Lower leg skin (tissue), 4 donors: Measurements from ENCODE around the gene HNMT. TPM values are rescaled to one million over a fixed set of nuclear protein-coding genes. Genes with fewer than 3 reads are reported as not detected.

Experiments used
- DNase-seq, 2 donors: peaks; one replicate each; pipeline ENCODE4 v3.0.0-alpha.2; 2019; ENCODE audit warnings: low spot score in 2 of 2
- H3K4me3 ChIP-seq: fragments of 200-600 bp; sonication (generic); 2 replicates; pipeline ENCODE4 v1.5.1; 2017; ENCODE audit warnings: mild to moderate bottlenecking, low read depth; ENCODE audit not compliant: poor library complexity, severe bottlenecking
- POLR2A ChIP-seq, 2 donors: fragments of 450-650 bp; IDR thresholded peaks; one replicate each; pipeline ENCODE4 v1.6.1; 2016 to 2017; ENCODE audit warnings: antibody characterized with exemption in 2 of 2, mild to moderate bottlenecking in 1 of 2, moderate library complexity in 1 of 2
- WGBS, 2 donors: methylation state at CpG; one replicate each; pipeline ENCODE4 v1.1.5; 2018; 5-methylcytosine and 5-hydroxymethylcytosine counted together
- intact Hi-C: fragments of 100-400 bp; cut with DNase I; formaldehyde crosslinking; loops from one replicate; pipeline ENCODE4 v1.15.0; 2023; ENCODE audit warnings: low total_unique reads
- total RNA-seq, 4 donors: library from RNA; depleted of rRNA; stranded (reverse); fragments of >200 nt; gene quantifications; one replicate each; pipeline ENCODE4 v1.1.0, GENCODE V29; 2016
- TF ChIP-seq, protein P1 (sequence below), 3 donors: fragments of 450-650 bp; IDR thresholded peaks; one replicate each; pipeline ENCODE4 v1.5.1; 2016; ENCODE audit warnings: antibody characterized with exemption in 3 of 3, mild to moderate bottlenecking in 3 of 3, moderate library complexity in 2 of 3

HNMT gene
- total RNA-seq, 4 donors from 2014 or later: 21.3 to 33.1 (median 28.8) TPM

GRCh38 chr2:137947032-137947727 lies 17.1 kb upstream of the HNMT start:
- no peak overlapping the region for H3K4me3 ChIP-seq
- DNase-seq: no peak
- WGBS, 2 donors: 78 to 79% methylated on average over 3 of the region's 3 CpGs
- intact Hi-C loops: loop anchor here (10.0 kb wide), 1 partner anchor 138 kb away; no protein-coding TSS in a partner anchor
- no peak for TF ChIP-seq POLR2A (IDR thresholded peaks at IDR 0.05)
- TF ChIP-seq, protein P1, sequence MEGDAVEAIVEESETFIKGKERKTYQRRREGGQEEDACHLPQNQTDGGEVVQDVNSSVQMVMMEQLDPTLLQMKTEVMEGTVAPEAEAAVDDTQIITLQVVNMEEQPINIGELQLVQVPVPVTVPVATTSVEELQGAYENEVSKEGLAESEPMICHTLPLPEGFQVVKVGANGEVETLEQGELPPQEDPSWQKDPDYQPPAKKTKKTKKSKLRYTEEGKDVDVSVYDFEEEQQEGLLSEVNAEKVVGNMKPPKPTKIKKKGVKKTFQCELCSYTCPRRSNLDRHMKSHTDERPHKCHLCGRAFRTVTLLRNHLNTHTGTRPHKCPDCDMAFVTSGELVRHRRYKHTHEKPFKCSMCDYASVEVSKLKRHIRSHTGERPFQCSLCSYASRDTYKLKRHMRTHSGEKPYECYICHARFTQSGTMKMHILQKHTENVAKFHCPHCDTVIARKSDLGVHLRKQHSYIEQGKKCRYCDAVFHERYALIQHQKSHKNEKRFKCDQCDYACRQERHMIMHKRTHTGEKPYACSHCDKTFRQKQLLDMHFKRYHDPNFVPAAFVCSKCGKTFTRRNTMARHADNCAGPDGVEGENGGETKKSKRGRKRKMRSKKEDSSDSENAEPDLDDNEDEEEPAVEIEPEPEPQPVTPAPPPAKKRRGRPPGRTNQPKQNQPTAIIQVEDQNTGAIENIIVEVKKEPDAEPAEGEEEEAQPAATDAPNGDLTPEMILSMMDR (IDR thresholded peaks at IDR 0.05): no peak

GRCh38 chr2:137947728-137948336 lies 16.4 kb upstream of the HNMT start:
- DNase-seq: peak; percentile 64 to 88
- H3K4me3 ChIP-seq: no peak overlapping the region
- intact Hi-C loops: loop anchor here (10.0 kb wide), 1 partner anchor 137 kb away; no protein-coding TSS in a partner anchor
- TF ChIP-seq POLR2A (IDR thresholded peaks at IDR 0.05): no peak
- 29 to 34% methylated on average over 4 of the region's 4 CpGs for WGBS, 2 donors

GRCh38 chr2:137948894-137949293 lies 15.4 kb upstream of the HNMT start:
- intact Hi-C loops: loop anchor here (10.0 kb wide), 1 partner anchor 136 kb away; no protein-coding TSS in a partner anchor

DNA sequence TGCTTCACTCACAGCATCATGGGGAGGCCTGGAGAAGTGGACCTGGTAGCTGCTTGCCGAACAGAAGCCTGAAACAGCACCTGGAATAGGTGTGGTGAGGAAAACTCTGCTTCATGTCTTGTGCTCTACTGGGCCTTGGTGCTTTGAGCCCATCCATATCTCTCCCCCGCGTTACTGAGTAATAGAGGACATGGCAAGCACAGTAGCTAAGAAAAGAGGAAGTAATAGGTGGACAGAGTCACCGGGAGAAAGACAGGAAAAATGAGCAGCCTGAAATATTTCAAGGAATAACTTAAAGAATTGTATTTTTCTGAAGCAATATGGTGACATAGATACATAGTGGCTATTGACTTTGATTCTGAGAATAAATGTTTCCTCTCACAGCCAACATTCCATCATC lies 14.0 kb upstream of the HNMT start:
- intact Hi-C loops: loop anchor here (2.0 kb wide), 1 partner anchor 71 kb away; no protein-coding TSS in a partner anchor
- DNase-seq: no peak
- TF ChIP-seq, protein P1 (IDR thresholded peaks at IDR 0.05): no peak
- TF ChIP-seq POLR2A (IDR thresholded peaks at IDR 0.05): no peak
- no peak overlapping the region for H3K4me3 ChIP-seq
- WGBS, 2 donors: 82 to 84% methylated on average over 4 of the region's 4 CpGs

More at GRCh38 chr2:137948894-137949293, 15.4 kb upstream of the HNMT start:
- WGBS, 2 donors: 68 to 78% methylated on average over 7 of the region's 7 CpGs
- TF ChIP-seq, protein P1 (IDR thresholded peaks at IDR 0.05): no peak
- TF ChIP-seq POLR2A (IDR thresholded peaks at IDR 0.05): no peak
- DNase-seq: no peak
- no peak overlapping the region for H3K4me3 ChIP-seq

GRCh38 chr2:137951586-137951985 lies 12.7 kb upstream of the HNMT start:
- WGBS, 2 donors: 80 to 83% methylated on average over 3 of the region's 3 CpGs
- TF ChIP-seq, protein P1 (IDR thresholded peaks at IDR 0.05): no peak
- TF ChIP-seq POLR2A (IDR thresholded peaks at IDR 0.05): no peak
- DNase-seq: no peak
- intact Hi-C loops: loop anchor here (2.0 kb wide), 1 partner anchor 69 kb away; no protein-coding TSS in a partner anchor
- H3K4me3 ChIP-seq: no peak overlapping the region

- TF ChIP-seq, protein P1 (IDR thresholded peaks at IDR 0.05): no peak
- TF ChIP-seq POLR2A (IDR thresholded peaks at IDR 0.05): no peak
- H3K4me3 ChIP-seq: no peak overlapping the region
- WGBS, 2 donors: 45 to 75% methylated on average over 9 of the region's 9 CpGs
- intact Hi-C loops: no loop called here
- no peak for DNase-seq
Observed at GRCh38 chr2:137952586-137953129, 11.6 kb upstream of the HNMT start.
